GM12864 (cell line): ENCODE results near the gene FAM177A1.

Source experiments
- DNase-seq: peaks from one replicate; pipeline ENCODE4 v3.0.0-alpha.2; 2011; ENCODE audit warnings: low read depth
- H3K4me3 ChIP-seq: 2 replicates; pipeline ENCODE4 v1.5.1; 2011; ENCODE audit warnings: mild to moderate bottlenecking, low read depth, low read length, control low read depth
- CTCF ChIP-seq: IDR thresholded peaks from 2 replicates; pipeline ENCODE4 v1.5.1; 2011; ENCODE audit warnings: low read depth, mild to moderate bottlenecking, moderate library complexity, low read length, control low read depth, inconsistent platforms; ENCODE audit errors: missing control alignments

Gene FAM177A1

GRCh38 chr14:35116242-35116641 lies 70.2 kb downstream of the FAM177A1 start:
- DNase-seq: no peak
- no peak for TF ChIP-seq CTCF
- H3K4me3 ChIP-seq: no peak overlapping the region

GRCh38 chr14:35117112-35117511 lies 71.0 kb downstream of the FAM177A1 start:
- TF ChIP-seq CTCF: no peak
- DNase-seq: no peak
- no peak overlapping the region for H3K4me3 ChIP-seq

- no peak for DNase-seq
- TF ChIP-seq CTCF: no peak
Measured at GRCh38 chr14:35121026-35121886, 75.2 kb downstream of the FAM177A1 start.

GRCh38 chr14:35121887-35122695 lies 76.0 kb downstream of the FAM177A1 start, which contains the start of the genes PPP2R3C and PRORP:
Gene PPP2R3C (minus strand): TSS chr14:35121990. CDS start chr14:35121959, 31 bp downstream.
Gene PRORP (plus strand): TSS chr14:35122552. CDS start chr14:35123246, 694 bp downstream.
- peak; percentile 94 for DNase-seq
- TF ChIP-seq CTCF: no peak
- peak within 1 kb of the TSS; percentile 88 for H3K4me3 ChIP-seq

More at GRCh38 chr14:35121026-35121886, 75.2 kb downstream of the FAM177A1 start:
- peak overlapping the region; percentile 88 for H3K4me3 ChIP-seq

- DNase-seq: no peak
- no peak for TF ChIP-seq CTCF
- H3K4me3 ChIP-seq: peak overlapping the region; percentile 88
Measured at GRCh38 chr14:35122696-35123387, 76.8 kb downstream of the FAM177A1 start.

- peak overlapping the region; percentile 88 for H3K4me3 ChIP-seq
- no peak for DNase-seq
- no peak for TF ChIP-seq CTCF
Measured at GRCh38 chr14:35123388-35123703, 77.3 kb downstream of the FAM177A1 start.
